ENCODE measurements around the gene EPS8L3. TPM values are rescaled to one million over a fixed set of nuclear protein-coding genes. Genes with fewer than 3 reads are reported as not detected.

Gene EPS8L3
- total RNA-seq (2021; ENCODE audit: unreplicated experiment) (0.96 TPM), Bru-seq, nascent RNA (percentile 21 among the genes with signal in this experiment), BruChase-seq, experiment 1, labeled RNA remaining after a 6-hour chase (percentile 22 among the genes with signal in this experiment), BruChase-seq, experiment 2, labeled RNA remaining after a 2-hour chase (percentile 25 among the genes with signal in this experiment)
- polyA plus RNA-seq (2012): 0.62 and 0.75 TPM in 2 replicates
- long read RNA-seq: 0 reads

- intact Hi-C loops (cut with micrococcal nuclease): no loop called here
- CTCF ChIA-PET: no interaction called here
Observed at GRCh38 chr1:109763646-109764415, at the start of gene EPS8L3. TSS of gene EPS8L3 (minus strand) at chr1:109763923. CDS start at chr1:109761749, 2,174 bp downstream.

GRCh38 chr1:109812691-109813393 is 49.1 kb upstream of the EPS8L3 start:
- no peaks in the 10 kb centered on the region for H3K79me2 ChIP-seq (ENCODE audit: insufficient read depth, low read length)
- no peak overlapping the region for H3K9ac ChIP-seq (ENCODE audit: low read length)
- H3K27me3 ChIP-seq (ENCODE audit: insufficient read depth, low read length): no peaks in the 10 kb centered on the region
- no peak overlapping the region for H2AFZ ChIP-seq (ENCODE audit: low read depth, low read length, poor library complexity, severe bottlenecking)
- ChIA-PET RAD21 (ENCODE audit: low non-redundant PET in 1 of 2, low total read pairs in 2 of 2, uncharacterized antibody in 2 of 2, unreplicated experiment in 2 of 2) (no interaction called here), POLR2A (no interaction called here), CTCF (no interaction called here)
- H3K4me3 ChIP-seq (replicated peaks in 1 of 2; ENCODE audit: low read depth in 1 of 2, low read length in 2 of 2): no peak overlapping the region
- no TSS peak for BruUV-seq (replicated peaks)
- peaks cover 4 to 12% of the 10 kb centered on the region in 2 experiments; a peak in 3 of 4 replicates for H3K4me1 ChIP-seq (ENCODE audit: control insufficient read depth in 1 of 2, insufficient read depth in 2 of 2, low read length in 2 of 2)
- H3K27ac ChIP-seq (ENCODE audit: low read depth, low read length): no peak overlapping the region
- no peaks in the 10 kb centered on the region for H4K20me1 ChIP-seq (ENCODE audit: insufficient read depth)
- H3K4me2 ChIP-seq (ENCODE audit: low read length): no peak overlapping the region
- DNase-seq (ENCODE audit: low read depth, low spot score): no peak
- H3K36me3 ChIP-seq (ENCODE audit: control insufficient read depth in 1 of 2, insufficient read depth in 2 of 2, low read length in 2 of 2): no peaks in the 10 kb centered on the region
- ATAC-seq: no peak
- H3K9me2 ChIP-seq (ENCODE audit: insufficient read depth): no peaks in the 10 kb centered on the region
- intact Hi-C loops (cut with micrococcal nuclease): no loop called here
- H3K9me3 ChIP-seq (ENCODE audit: control insufficient read depth in 1 of 2, insufficient read depth in 1 of 2, low read depth in 1 of 2, low read length in 2 of 2): peaks cover 0 to 6% of the 10 kb centered on the region in 2 experiments; a peak in 1 of 4 replicates
- no peak for TF ChIP-seq TCF7L2 (IDR thresholded peaks at IDR 0.05; ENCODE audit: borderline replicate concordance, extremely low read depth, insufficient read depth, insufficient read length)
- no peak for TF ChIP-seq CTCF (IDR thresholded peaks at IDR 0.05 in 2 of 3, conservative IDR thresholded peaks at IDR 0.05 in 1 of 3; ENCODE audit: borderline replicate concordance in 1 of 3, insufficient read depth in 1 of 3, low read depth in 2 of 3, low read length in 2 of 3)
- no peak for TF ChIP-seq EZH2phosphoT487 (IDR thresholded peaks at IDR 0.05; ENCODE audit: borderline replicate concordance)
- TF ChIP-seq ZBTB33 (IDR thresholded peaks at IDR 0.05; ENCODE audit: extremely low read depth, insufficient replicate concordance, low read length): no peak
- TF ChIP-seq EGR1 (IDR thresholded peaks at IDR 0.05; ENCODE audit: low read depth): no peak
- TF ChIP-seq POLR2A (IDR thresholded peaks at IDR 0.05; ENCODE audit: borderline replicate concordance, extremely low read depth, insufficient read depth, insufficient read length): no peak
- no peak for TF ChIP-seq YY1 (IDR thresholded peaks at IDR 0.05; ENCODE audit: extremely low read depth, insufficient replicate concordance, low read depth, low read length)
- TF ChIP-seq SIN3A (IDR thresholded peaks at IDR 0.05; ENCODE audit: low read depth): no peak
- no peak for TF ChIP-seq SP1 (IDR thresholded peaks at IDR 0.05; ENCODE audit: low read depth)
- TF ChIP-seq ZFX (IDR thresholded peaks at IDR 0.05): no peak
- no peak for TF ChIP-seq ELF1 (IDR thresholded peaks at IDR 0.05; ENCODE audit: borderline replicate concordance, low read depth)
- no peak for TF ChIP-seq MAX (IDR thresholded peaks at IDR 0.05)

More at GRCh38 chr1:109763646-109764415, at the start of gene EPS8L3:
- POLR2A ChIA-PET: no interaction called here
- Histone ChIP-seq H4K20me1 (ENCODE audit: insufficient read depth) (no peaks in the 10 kb centered on the region), H3K36me3 (ENCODE audit: control insufficient read depth in 1 of 2, insufficient read depth in 2 of 2, low read length in 2 of 2) (no peaks in the 10 kb centered on the region), H2AFZ (ENCODE audit: low read depth, low read length, poor library complexity, severe bottlenecking) (no peak within 1 kb of the TSS), H3K9me2 (ENCODE audit: insufficient read depth) (no peaks in the 10 kb centered on the region), H3K9ac (ENCODE audit: low read length) (peak within 1 kb of the TSS; percentile 28; the same call in 1 of the 2 replicates), H3K27me3 (ENCODE audit: insufficient read depth, low read length) (no peaks in the 10 kb centered on the region), H3K4me2 (ENCODE audit: low read length) (peak within 1 kb of the TSS; percentile 71), H3K4me1 (ENCODE audit: control insufficient read depth in 1 of 2, insufficient read depth in 2 of 2, low read length in 2 of 2) (peaks cover 12 to 22% of the 10 kb centered on the region in 2 experiments), H3K4me3 (replicated peaks in 1 of 2; ENCODE audit: low read depth in 1 of 2, low read length in 2 of 2) (peak within 1 kb of the TSS in 1 of 2 experiments; percentile 34; a peak in 1 of 4 replicates), H3K27ac (ENCODE audit: low read depth, low read length) (no peak within 1 kb of the TSS; the same call in 1 of the 2 replicates), H3K9me3 (ENCODE audit: control insufficient read depth in 1 of 2, insufficient read depth in 1 of 2, low read depth in 1 of 2, low read length in 2 of 2) (no peaks in the 10 kb centered on the region), H3K79me2 (ENCODE audit: insufficient read depth, low read length) (no peaks in the 10 kb centered on the region)
- RAD21 ChIA-PET (ENCODE audit: low non-redundant PET in 1 of 2, low total read pairs in 2 of 2, uncharacterized antibody in 2 of 2, unreplicated experiment in 2 of 2): no interaction called here
- ATAC-seq (peak; percentile 65), DNase-seq (ENCODE audit: low read depth, low spot score) (no peak)
- TF ChIP-seq ELF1 (IDR thresholded peaks at IDR 0.05; ENCODE audit: borderline replicate concordance, low read depth): no peak
- no TSS peak for BruUV-seq (replicated peaks)

Data from HCT116 (cell line).